ENCODE results near the gene SH3GL2.

Gene SH3GL2

GRCh38 chr9:17843236-17843635 lies 264.4 kb downstream of the SH3GL2 start:
- peak; percentile 20 for DNase-seq (ENCODE audit: low read depth)
- no peak overlapping the region for H3K4me3 ChIP-seq (ENCODE audit: low read length)
- TF ChIP-seq CTCF (conservative IDR thresholded peaks at IDR 0.05; ENCODE audit: low read depth, low read length) = no peak

All from retinal pigment epithelial cell (primary cell).